ENCODE results near the gene DNAAF3. TPM values are rescaled to one million over a fixed set of nuclear protein-coding genes. Genes with fewer than 3 reads are reported as not detected.
"Not testable (repeated sequence)": the region's sequence is repeated elsewhere in the genome, so short reads cannot be mapped to it uniquely, and the experiment has no call there.

DNAAF3 gene
- total RNA-seq, 2 donors from 2014 or later: 0.55 to 0.95 TPM

DNA sequence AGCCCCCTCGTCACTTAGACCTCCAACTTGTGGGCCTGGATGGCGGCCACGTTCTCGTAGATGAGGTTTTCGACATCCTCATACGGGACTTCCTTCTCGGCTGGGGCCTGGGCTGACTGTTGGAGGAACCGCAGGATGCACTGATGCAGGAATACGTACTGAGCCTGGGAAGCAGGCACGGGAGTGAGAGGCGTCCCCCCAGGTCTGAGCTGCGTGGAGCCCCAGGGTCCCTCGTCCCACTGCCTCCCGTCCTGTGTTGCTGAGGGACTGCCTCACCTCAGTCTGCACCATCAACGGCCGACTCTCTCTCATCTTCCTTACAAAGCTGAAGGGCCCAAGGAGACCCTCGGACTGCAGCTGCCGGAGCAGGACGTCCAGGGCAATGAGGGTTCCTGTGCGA is 15.3 kb upstream of the DNAAF3 start:
- no peak for ATAC-seq
- H3K27ac Mint-ChIP-seq: no peak overlapping the region
- no peaks in the 10 kb centered on the region for H3K36me3 Mint-ChIP-seq
- no peaks in the 10 kb centered on the region for H3K9me3 Mint-ChIP-seq
- no peak for DNase-seq (ENCODE audit: low spot score in 2 of 2)

DNA sequence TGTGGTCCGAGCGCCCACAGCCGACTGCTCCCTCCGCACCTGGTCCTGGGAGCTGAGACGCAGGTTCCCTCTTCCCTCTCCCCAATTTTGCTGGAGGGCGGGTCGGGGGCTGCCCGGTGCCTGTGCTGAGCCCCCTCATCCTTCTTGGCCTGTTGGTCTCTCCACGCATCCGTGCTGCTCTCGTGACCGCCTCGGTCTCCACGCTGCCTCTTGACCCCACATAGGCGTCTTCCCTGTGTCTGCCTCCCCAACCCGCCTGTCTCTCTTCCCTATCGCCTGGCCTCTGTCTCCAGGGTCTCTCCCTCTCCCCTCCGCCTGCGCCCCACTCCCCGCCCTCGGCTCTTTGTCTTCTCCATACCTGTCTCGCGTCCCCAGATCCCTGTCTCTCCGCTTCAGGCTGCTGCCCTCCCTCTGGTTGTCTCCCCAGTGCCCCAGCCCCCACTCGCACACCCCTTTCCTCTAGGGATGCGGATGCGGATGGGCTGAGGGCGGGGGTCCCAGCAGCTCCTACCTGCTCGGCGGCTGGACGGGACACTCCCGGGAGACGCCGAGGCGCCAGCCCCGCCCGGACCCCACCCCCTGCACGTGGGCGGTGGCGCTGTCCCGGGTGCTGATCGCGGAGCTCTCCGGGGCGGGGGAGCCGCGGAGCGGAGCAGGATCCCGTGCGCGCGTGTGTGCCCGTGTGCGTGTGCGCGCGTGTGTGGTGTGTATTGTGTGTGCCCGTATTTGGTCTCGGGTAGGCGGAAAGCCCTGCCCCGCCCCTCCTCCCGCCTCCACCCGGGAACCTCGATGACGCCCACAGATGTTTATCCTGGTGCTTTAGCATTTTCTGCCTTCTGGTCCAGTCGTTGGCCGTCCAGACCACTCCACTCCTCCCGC is 13.4 kb upstream of the DNAAF3 start, which contains the start of gene SYT5:
TSS of gene SYT5 (minus strand) at position 684 of the 879 bp plus-strand sequence. CDS start 1,248 bp downstream, outside the sequence.
- H3K9me3 Mint-ChIP-seq: no peaks in the 10 kb centered on the region
- peak; percentile 57 to 61 for ATAC-seq
- peak in 1 of 2 donors; percentile 86 for DNase-seq (ENCODE audit: low spot score in 2 of 2)
- H3K36me3 Mint-ChIP-seq: no peaks in the 10 kb centered on the region
- H3K27ac Mint-ChIP-seq: peak within 1 kb of the TSS in 1 of 2 donors; percentile 36

DNA sequence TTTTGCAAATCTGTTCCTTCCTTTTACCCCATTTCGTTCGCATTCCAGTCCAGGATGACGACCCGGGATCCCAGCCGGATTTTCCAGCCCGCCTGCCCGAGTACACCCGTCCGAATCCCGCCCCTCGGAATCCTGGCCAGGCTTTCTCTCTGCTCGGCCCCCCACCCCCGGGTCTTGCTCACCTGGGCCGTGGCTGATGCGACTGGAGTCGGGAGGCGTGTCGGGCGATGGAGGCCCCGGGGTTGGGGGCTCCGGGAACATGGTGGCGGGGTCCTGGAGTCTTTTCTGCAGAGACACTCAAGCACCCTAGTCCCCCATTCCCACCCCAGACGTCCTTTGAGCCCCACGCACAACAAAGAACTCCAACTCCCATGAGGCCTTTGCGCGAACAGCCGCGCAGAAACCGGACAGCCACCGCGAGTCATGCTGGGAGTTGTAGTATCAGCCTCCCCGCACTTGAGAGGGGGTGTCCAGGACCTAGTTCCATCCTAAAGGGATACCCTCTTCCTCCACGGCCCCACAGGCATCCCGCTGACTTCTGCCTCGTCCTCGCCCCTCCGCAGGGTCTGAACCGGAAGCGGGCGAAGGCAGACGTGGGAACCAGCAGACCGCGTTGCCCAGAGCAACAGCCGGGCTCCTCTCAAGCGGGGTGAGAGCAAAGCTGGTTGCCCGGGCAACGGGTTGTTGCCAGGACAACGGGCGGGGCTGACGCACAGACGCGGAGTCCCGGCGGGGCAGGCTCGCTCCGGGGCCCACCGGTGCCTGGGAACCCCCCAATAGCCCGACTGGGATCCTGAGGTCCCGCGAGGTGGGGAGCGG is 12.6 kb upstream of the DNAAF3 start:
- H3K36me3 Mint-ChIP-seq: no peaks in the 10 kb centered on the region
- DNase-seq (ENCODE audit: low spot score in 2 of 2) (peak; percentile 75 to 90), ATAC-seq (peak; percentile 84 to 93)
- H3K9me3 Mint-ChIP-seq: no peaks in the 10 kb centered on the region
- no peak overlapping the region for H3K27ac Mint-ChIP-seq

DNA sequence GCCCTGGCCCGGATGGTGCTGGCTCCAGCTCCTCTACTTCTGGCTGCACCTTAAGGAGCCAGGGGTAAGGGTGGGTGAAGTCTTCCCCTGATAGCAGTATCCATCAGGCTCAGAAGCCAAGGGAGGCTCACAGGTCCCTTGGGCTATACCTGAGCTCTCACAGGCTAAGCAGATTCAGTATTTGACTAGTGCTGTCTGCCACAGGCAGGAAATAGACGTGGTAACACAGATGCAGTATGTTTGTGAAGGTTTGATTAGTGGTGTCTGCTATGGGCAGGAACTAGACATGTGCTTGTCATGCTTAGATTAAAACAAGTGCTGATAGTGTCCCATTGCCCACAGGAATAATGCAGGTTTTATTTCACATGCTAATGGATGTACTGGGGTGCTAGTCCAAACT is 9.7 kb upstream of the DNAAF3 start:
- DNase-seq (ENCODE audit: low spot score in 2 of 2) (no peak), ATAC-seq (no peak)
- Mint-ChIP-seq H3K9me3 (no peaks in the 10 kb centered on the region), H3K27ac (no peak overlapping the region), H3K36me3 (peaks cover 0 to 8% of the 10 kb centered on the region in 2 donors)

DNA sequence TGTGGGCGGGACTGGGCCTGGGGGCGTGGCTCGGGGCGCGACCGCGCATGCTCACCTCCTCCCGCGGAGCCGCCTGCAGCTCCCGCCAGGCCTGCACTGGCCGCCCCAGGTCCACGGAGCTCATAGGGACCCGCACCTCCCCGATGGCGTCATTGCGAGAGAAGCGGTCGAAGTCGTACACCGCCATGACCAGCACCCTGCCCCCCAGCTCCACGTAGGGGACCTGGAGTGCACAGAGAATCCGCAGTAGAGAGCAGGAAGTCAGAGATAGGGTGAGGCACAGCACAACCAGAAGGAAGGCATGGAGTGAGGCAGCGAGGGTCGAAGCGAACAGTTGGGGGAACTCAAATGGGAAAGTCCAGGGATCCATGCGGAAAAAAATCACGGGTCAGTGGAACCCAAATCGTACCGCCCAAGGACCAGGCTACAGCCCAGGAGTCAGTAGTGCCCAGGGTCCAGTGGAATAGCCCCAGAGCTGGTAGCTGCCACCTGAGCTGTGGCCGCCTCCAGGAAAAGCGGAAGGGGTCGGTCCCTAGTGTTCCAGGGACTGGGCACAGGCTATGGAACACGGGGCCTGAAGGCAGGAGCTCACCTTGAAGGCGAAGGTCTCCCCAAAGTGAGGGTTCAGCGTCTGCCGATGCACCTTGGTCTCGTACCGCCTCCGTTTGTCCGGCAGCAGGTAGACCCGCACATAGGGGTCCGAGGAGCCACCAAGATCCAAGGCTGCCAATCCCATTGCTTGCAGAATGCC is 8.9 kb upstream of the DNAAF3 start:
- DNase-seq (ENCODE audit: low spot score in 2 of 2): no peak
- Mint-ChIP-seq H3K9me3 (no peaks in the 10 kb centered on the region), H3K36me3 (peaks cover 0 to 8% of the 10 kb centered on the region in 2 donors), H3K27ac (no peak overlapping the region)
- ATAC-seq: no peak

DNA sequence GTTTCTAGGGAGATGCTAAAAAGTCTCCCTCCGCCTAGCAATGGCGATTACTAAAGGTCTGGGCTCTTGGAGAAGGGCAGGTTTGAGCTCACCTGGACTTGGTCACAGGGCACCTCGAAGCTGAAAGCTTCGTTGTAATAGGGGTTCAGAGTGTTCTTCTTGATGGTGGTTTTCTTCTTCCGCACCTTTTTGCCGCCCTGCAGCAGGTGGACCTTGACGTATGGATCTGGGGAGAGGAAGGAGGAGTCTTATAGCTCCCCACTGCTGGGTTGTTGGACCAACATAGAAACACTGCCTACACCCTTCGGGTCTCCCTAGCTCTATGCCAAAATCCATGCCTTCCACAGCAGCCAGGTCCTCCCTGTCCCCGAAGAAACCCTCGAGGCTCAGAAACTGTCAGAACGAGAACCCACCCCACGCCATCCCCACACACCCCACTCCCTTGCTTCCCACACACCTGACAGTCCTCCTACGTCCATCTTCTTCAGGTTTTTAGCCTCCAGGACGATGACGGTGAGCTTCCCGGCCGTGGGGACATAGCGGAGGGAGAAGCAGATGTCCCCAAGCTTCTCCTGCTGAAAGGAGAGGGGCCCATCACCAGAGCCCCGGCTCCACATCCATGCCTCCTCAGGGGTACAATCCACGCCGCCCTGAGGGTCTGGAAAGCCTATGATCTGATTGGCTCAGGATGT is 8.2 kb upstream of the DNAAF3 start:
- no peaks in the 10 kb centered on the region for H3K9me3 Mint-ChIP-seq
- peaks cover 0 to 8% of the 10 kb centered on the region in 2 donors for H3K36me3 Mint-ChIP-seq
- no peak overlapping the region for H3K27ac Mint-ChIP-seq
- no peak for DNase-seq (ENCODE audit: low spot score in 2 of 2)
- ATAC-seq: no peak

DNA sequence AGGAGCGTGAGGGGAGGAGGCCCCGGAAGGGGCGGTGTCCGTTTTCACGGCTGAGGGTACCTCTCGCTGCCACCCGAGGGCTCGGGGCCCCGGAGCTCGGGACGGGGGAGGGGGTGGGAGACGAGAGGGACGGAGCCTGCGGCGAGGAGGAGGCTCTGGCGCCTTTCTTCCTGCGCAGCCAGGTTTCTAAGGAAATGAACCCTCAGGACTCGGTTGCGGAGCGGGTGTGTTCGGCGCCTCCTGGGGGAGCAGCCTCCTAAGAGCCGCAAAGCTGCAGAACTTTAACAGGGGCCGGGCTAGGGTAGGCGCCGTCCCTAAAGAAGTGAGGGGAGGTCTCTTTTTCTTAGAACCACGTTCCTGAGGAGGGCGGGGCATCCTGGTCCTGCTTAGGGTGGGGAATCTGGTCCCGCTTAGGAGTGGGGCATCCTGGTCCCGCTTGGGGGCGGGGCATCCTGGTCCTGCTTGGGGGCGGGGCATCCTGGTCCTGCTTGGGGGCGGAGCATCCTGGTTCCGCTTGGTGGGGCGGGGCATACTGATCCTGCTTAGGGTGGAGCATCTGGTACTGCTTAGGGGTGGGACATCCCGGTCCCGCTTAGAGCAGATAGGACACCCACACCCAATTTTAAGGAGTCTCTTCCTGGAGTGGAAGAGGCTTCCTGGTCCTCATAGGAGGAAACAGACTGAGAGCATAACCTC is 7.4 kb upstream of the DNAAF3 start:
- DNase-seq (ENCODE audit: low spot score in 2 of 2) (peak in 1 of 2 donors; percentile 68), ATAC-seq (peak; percentile 47 to 82)
- Mint-ChIP-seq H3K27ac (no peak overlapping the region), H3K9me3 (no peaks in the 10 kb centered on the region), H3K36me3 (peaks cover 0 to 8% of the 10 kb centered on the region in 2 donors)

DNA sequence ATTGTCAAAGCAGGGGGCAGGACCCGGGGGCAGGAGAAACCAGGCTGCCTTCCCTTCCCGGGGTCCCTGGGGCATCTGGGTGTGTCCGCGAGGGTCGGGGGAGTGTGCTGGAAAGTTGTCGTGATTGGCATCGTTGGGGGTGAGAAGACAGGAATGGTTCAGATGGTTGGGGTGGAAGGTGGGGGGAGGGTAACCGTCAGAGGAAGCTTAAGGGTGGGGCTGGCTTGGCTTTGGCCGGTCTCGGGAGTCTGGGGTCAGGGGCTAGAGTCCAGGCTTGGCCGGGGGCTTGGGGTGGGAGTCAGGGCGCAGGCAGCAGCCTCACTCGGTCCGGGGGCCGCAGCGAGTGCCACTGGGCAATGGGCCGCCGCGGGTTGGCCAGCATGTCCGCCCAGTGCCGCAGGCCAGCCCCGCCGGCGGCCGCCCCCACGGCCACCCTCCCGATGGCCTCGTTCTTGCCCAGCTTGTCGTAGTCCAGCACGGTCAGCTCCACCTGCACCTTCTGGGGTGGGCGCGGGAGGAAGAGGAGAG is 6.8 kb upstream of the DNAAF3 start:
- H3K36me3 Mint-ChIP-seq: peaks cover 0 to 8% of the 10 kb centered on the region in 2 donors
- H3K9me3 Mint-ChIP-seq: no peaks in the 10 kb centered on the region
- no peak overlapping the region for H3K27ac Mint-ChIP-seq
- ATAC-seq: no peak
- no peak for DNase-seq (ENCODE audit: low spot score in 2 of 2)

DNA sequence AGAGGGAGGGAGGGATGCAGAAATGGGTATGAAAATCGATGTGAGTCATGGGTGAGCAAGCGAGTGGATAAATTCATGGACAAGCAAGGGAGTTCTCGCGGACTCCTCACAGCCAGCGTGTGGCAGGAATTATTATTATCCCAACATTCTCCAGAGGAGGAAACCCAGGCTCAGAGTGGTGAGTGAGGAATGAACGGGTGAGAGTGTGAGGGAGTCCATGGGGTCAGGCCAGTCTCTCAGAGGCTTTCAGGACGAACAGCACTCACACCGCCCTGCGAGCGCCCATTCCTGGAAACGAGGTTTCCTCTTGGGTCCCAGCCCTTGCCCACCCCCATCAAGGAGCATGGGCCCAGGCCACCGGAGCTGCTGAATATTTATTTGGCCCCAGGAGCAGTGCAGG is 6.3 kb upstream of the DNAAF3 start:
- Mint-ChIP-seq H3K27ac (no peak overlapping the region), H3K36me3 (peaks cover 0 to 8% of the 10 kb centered on the region in 2 donors), H3K9me3 (no peaks in the 10 kb centered on the region)
- no peak for DNase-seq (ENCODE audit: low spot score in 2 of 2)
- ATAC-seq: no peak

DNA sequence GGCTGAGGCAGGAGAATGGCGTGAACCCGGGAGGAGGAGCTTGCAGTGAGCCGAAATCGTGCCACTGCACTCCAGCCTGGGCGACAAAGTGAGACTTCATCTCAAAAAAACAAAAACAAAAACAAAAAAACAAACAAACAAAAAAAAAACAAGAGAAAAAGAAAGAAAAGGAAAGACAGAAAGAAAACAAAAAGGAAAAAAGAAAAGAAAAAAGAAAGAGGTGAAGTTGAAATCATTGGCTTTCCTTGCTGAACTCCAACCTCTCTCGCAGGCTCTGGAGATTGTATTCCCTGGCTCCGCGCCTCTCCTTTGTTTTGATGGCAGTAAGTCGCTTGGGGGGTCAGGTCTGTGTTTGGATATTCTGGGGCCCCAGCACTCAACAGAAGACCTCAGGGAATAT is 5.9 kb upstream of the DNAAF3 start:
- not testable (repeated sequence) for H3K9me3 Mint-ChIP-seq; H3K27ac Mint-ChIP-seq; DNase-seq (ENCODE audit: low spot score in 2 of 2)

DNA sequence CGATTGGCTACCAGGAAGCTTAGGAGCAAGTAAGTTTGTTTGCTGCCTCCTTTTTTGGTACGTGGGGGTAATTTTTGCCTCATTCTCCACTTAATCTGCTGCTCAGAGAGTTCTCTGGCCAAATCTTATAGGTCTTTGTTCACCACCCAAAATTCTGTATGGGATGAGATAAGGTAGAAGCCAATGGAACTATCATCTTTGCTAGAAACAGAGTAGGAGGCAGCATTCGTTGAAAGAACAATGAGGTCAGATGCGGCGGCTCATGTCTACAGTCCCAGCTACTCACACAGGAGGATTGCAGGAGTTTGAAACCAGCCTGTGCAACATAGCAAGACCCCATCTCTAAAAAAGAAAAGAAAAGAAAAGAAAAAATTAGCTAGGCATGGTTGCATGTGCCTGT is 5.0 kb upstream of the DNAAF3 start:
- DNase-seq (ENCODE audit: low spot score in 2 of 2) (no peak), ATAC-seq (no peak)
- Mint-ChIP-seq H3K36me3 (peaks cover 0 to 13% of the 10 kb centered on the region in 2 donors), H3K9me3 (no peaks in the 10 kb centered on the region), H3K27ac (no peak overlapping the region)

More for the DNA sequence above, 5.9 kb upstream of the DNAAF3 start:
- H3K36me3 Mint-ChIP-seq, ATAC-seq: not testable (repeated sequence)

DNA sequence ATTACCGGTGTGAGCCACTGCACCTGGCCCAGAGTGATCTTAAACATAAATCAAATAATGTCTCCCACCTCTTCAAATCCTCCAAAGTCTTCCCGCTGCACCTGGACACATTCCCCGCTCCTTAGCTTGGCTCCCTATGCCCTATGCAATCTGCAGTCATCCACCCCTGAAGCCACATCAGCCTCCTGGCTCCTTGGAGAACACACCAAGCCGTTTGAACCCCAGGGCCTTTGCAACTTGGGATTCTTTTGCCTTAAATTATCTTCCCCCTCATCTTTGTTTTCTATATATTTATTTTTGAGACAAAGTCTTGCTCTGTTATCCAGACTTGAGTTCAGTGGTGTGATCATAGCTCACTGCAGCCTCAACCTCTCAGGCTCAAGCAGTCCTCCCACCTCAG is 2.7 kb upstream of the DNAAF3 start:
- Mint-ChIP-seq H3K36me3 (peaks cover 0 to 20% of the 10 kb centered on the region in 2 donors), H3K27ac (no peak overlapping the region), H3K9me3 (no peaks in the 10 kb centered on the region)
- ATAC-seq (no peak), DNase-seq (ENCODE audit: low spot score in 2 of 2) (no peak)

DNA sequence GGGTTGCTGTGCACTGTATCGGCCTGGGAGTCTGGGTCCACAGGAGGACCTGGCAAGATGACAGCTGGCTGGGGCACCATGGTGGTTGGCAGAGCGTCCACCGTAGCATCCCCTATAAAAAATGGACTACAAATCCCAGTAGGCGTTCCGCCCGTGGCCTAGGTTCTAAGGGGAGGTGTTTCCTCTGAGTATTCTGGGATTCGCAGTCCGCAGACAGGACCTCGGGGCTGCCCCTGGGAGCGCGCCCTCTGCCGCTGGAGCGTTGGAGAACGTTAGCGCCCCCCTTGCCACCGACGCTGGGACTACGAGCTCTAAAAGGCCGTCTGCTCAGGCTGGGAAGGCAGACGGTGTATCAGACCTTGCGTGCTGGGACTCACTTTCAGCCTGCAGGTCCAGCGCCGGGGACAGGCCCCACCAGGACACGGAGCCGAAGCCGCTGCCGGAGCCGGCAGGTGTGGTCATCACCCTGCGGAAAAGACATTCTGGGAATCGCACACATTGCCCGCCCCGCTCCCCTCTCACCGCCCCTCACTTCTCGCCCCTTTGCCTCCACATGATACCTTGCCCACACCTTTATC is 372 bp downstream of the DNAAF3 start:
- no peaks in the 10 kb centered on the region for H3K9me3 Mint-ChIP-seq
- peak; percentile 36 to 72 for ATAC-seq
- H3K27ac Mint-ChIP-seq: no peak overlapping the region
- peak in 1 of 2 donors; percentile 62 for DNase-seq (ENCODE audit: low spot score in 2 of 2)
- H3K36me3 Mint-ChIP-seq: peaks cover 0 to 12% of the 10 kb centered on the region in 2 donors

DNA sequence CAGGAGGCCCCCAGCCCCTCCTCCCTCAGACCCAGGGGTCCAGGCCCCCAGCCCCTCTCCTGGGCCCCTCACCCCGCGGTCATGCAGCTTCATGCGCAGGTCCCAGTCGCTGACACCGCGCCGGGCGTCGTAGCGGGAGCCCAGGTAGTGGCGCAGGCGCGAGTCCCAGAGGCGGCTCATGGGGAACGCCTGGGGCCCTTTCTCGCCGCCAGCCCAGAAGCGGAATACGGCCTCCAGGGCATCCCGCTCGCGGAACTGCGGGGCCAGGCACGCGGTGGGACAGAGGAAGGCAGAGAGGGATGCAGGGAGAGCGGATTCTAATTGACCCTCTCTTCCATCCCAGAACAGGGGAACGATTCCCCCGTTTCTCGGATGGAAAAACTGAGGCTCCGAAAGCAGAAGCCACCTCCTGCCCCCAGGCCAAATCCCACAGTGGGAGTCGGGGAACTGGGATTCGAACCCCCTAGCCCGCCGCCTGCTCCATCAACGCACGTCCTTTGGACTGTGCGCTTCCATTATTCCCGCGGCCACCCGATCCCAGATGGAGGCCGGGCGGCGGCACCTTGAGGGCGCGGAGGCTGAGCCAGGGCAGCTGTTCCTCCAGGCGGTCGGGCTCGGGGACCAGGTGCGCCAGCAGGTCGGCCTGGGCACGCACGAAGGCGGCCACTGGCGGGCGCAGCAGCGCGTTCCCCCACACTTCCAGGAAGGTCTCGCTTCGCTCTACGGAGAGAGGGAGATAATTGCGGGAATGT is 4.7 kb downstream of the DNAAF3 start:
- DNase-seq (ENCODE audit: low spot score in 2 of 2): no peak
- ATAC-seq: no peak
- Mint-ChIP-seq H3K27ac (no peak overlapping the region), H3K36me3 (peaks cover 0 to 7% of the 10 kb centered on the region in 2 donors), H3K9me3 (no peaks in the 10 kb centered on the region)

Measured in activated naive CD4-positive, alpha-beta T cell treated with anti-CD3 and anti-CD28 coated beads, Interleukin-2, amount 50 U/mL, for 72 hours (primary cell).